Femur (tissue), 1 donor: Measurements from ENCODE around the gene PKNOX1.
"Not testable (repeated sequence)": the region's sequence is repeated elsewhere in the genome, so short reads cannot be mapped to it uniquely, and the experiment has no call there.

ENCODE experiments used
- DNase-seq: peaks from one replicate; pipeline ENCODE4 v3.0.0-alpha.2; 2017

The PKNOX1 gene

GRCh38 chr21:42986125-42986783 lies 11.9 kb downstream of the PKNOX1 start:
- DNase-seq, result no peak

GRCh38 chr21:42988236-42988965 lies 14.0 kb downstream of the PKNOX1 start:
- no peak for DNase-seq

GRCh38 chr21:42989370-42989769 lies 15.0 kb downstream of the PKNOX1 start:
- DNase-seq, result not testable (repeated sequence)

GRCh38 chr21:42989816-42990650 lies 15.7 kb downstream of the PKNOX1 start:
- DNase-seq, result no peak

DNA sequence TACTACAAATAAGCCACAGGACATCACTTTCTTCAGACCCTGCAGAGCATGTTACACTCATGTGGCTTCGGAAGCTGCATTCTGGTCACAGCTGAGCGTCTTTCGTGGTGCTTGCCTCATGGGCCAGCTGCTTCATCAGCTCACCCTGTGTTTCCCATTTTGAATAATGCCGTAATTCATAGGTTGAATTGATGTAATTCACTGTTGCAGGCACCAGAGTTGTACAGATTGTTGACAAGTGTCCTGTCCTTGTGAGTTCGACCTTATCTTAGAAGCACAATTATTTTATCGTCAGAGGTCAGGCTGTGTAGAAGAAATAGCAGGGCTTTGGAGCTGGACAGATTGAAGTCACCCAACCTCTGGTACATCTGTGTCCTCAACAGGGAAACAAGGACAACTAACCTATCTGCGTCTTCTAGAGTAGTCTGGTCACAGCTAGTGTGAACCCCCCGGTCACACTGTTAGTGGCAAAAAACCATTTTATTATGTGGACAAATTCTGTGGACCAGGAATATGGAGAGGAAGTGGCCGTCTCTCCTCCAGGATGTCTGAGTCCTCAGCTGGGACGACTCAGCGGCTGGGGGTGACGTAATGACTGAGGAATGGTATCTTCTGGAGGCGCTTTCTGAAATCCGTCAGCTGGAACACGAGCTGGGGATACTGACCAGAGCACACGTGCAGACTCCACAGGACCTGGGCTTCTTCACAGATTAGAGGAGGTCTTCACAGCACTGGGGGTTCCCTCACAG lies 17.8 kb downstream of the PKNOX1 start:
- peak; percentile 68 for DNase-seq

- DNase-seq, result no peak
Measured at GRCh38 chr21:42993051-42993712, 18.8 kb downstream of the PKNOX1 start.

GRCh38 chr21:42997053-42997452 lies 22.7 kb downstream of the PKNOX1 start:
- DNase-seq, result peak; percentile 48

GRCh38 chr21:42997983-42998382 lies 23.6 kb downstream of the PKNOX1 start:
- DNase-seq, result not testable (repeated sequence)

- DNase-seq, result not testable (repeated sequence)
Measured at GRCh38 chr21:42999152-42999551, 24.8 kb downstream of the PKNOX1 start.

DNA sequence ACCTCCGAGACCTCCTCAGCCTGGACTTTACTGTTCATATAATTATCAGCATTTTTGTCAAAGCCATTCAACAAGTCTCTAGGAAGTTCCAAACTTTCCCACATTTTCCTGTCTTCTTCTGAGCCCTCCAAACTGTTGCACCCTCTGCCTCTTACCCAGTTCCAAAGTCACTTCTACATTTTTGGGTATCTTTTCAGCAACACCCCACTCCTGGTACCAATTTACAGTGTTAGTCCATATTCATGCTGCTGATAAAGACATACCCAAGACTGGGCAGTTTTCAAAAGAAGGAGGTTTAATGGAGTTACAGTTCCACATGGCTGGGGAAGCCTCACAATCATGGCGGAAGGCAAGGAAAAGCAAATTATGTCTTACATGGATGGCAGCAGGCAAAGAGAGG lies 25.7 kb downstream of the PKNOX1 start:
- DNase-seq, result not testable (repeated sequence)

DNA sequence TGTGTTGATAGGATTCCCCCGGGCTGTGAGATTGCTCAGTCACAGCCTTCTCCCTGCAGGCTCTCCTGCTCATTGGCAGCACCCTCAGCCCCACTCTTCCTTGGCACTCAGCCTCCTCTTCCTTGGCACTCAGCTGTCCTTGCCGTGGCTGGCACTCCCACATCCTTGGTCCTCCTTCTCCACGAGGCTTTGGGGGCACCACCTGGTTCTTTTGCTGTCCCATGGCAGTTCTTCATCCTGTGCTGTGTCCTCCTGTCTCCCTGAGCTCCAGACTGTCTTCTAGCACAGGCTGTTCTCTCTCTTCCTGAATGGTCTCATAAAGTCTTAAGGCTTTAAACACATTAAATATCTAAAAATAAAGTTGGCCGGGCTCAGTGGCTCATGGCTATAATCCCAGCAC lies 27.0 kb downstream of the PKNOX1 start:
- DNase-seq, result no peak

DNA sequence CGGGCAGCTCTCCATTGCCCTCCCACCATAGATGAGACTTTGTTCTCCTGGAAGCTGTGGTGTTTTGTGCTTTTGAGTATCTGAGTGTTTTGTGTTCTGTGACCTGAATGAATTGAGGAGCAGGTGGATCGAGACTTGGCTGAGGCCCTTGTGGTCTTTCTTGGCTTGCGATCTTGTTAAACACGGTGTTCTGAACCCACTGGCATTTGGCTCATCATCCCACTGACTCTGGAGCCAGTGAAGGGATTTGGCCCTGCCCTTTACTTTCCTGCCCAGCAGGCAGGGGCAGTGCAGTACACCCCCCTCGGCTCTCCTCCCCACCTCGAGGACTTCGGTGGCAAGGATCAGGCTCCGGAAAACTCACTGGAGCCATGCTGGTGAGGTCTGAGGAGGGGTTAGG lies 30.6 kb downstream of the PKNOX1 start:
- no peak for DNase-seq

DNA sequence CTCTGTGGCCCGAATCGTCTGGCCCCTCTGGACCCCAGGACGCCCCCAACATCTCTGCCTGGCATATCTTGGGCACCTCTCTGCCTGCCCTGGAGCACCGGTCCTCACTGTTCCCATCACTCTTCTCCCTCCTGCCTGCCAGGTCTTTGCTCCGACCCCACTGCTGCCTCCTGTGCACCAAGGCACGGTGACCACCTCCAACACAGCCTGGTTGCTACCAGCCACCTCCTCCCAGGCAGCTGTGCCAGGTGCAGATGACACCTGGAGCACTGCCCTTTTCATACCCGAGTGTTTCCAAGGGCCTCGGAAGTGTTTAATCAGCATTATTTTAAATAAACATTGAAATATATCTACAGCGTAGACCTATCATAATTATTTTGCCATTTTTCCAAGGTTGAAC lies 31.3 kb downstream of the PKNOX1 start:
- DNase-seq, result no peak

DNA sequence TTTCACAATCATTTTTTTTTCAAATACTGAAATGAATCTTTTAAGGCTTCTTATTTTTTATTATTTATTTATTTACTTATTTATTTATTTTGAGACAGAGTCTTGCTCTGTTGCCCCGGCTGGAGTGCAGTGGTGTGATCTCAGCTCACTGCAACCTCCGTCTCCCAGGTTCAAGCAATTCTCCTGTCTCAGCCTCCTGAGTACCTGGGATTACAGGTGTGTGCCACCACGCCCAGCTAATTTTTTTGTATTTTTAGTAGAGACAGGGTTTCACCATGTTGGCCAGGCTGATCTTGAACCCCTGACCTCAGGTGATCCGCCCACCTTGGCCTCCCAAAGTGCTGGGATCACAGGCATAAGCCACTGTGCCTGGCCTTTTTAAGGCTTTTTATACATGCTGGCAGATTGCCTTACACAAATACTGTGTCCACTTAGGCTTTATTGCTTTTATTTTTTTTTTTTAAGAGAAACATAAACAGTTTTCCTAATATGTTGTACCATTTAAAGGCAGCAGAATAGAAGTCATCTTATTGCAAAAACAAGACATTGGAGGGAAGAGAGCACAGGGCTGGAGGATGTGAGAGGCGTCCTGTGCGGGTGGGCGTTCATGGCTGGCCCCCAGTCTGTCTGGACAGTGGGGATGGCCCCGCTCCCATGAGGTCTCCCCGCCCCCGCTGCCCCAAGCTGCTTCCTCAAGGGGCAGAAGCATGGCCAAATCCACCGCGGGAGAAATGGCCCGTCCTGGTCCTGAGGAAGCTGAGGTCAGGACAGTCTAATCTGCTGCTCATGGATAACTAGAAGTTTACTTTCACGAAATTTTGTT lies 31.9 kb downstream of the PKNOX1 start:
- DNase-seq, result not testable (repeated sequence)

- DNase-seq, result no peak
Measured at GRCh38 chr21:43006874-43007208, 32.5 kb downstream of the PKNOX1 start.

- DNase-seq, result no peak
Measured at GRCh38 chr21:43012596-43012995, 38.2 kb downstream of the PKNOX1 start.

GRCh38 chr21:43015906-43016540 lies 41.7 kb downstream of the PKNOX1 start:
- DNase-seq, result no peak

- DNase-seq, result no peak
Measured at GRCh38 chr21:43016728-43017127, 42.4 kb downstream of the PKNOX1 start.

DNA sequence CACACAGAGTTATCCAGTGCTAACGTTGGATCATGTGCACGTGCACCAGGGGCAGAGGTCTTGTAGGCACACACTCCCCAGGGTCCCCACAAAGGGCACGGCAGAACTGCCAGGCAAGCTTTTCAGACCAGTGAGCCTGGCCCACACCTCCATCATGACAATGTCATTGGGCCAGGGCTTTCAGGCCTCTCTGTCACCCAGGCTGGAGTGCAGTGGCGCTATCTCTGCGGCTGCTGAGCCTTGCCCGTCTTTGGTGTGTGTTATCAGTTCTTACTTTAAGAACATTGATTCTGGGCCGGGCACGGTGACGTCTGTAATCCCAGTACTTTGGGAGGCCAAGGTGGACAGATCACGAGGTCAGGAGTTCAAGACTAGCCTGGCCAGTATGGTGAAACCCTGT lies 44.2 kb downstream of the PKNOX1 start:
- no peak for DNase-seq

- no peak for DNase-seq
Measured at GRCh38 chr21:43020177-43020576, 45.8 kb downstream of the PKNOX1 start.

GRCh38 chr21:43020771-43021170 lies 46.4 kb downstream of the PKNOX1 start:
- no peak for DNase-seq
